ENCODE measurements around the gene ALX1.

The ALX1 gene

DNA sequence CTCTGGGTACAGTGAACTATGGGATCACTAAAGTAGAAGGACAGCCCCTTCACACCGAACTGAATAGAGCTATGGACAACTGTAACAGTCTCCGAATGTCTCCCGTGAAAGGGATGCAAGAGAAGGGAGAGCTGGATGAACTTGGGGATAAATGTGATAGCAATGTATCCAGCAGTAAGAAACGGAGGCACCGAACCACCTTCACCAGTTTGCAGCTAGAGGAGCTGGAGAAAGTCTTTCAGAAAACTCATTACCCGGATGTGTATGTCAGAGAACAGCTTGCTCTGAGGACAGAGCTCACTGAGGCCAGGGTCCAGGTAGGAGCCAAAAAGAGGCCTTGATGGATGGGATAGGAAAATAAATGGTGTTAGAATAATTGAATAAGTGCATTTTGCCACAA lies 3.5 kb downstream of the ALX1 start:
- in situ Hi-C loops (cut with HindIII; ENCODE audit: low sequenced_read_pairs) = no loop called here
- H3K4me3 ChIP-seq (ENCODE audit: low read depth, low read length) = no peak overlapping the region
- TF ChIP-seq CTCF (IDR thresholded peaks at IDR 0.05; ENCODE audit: low read depth, low read length) = no peak
- no peak for DNase-seq (ENCODE audit: low read depth, low spot score)

GRCh38 chr12:85296362-85296761 lies 16.3 kb downstream of the ALX1 start:
- no peak overlapping the region for H3K4me3 ChIP-seq (ENCODE audit: low read depth, low read length)
- in situ Hi-C loops (cut with HindIII; ENCODE audit: low sequenced_read_pairs) = no loop called here
- no peak for TF ChIP-seq CTCF (IDR thresholded peaks at IDR 0.05; ENCODE audit: low read depth, low read length)
- DNase-seq (ENCODE audit: low read depth, low spot score) = no peak

DNA sequence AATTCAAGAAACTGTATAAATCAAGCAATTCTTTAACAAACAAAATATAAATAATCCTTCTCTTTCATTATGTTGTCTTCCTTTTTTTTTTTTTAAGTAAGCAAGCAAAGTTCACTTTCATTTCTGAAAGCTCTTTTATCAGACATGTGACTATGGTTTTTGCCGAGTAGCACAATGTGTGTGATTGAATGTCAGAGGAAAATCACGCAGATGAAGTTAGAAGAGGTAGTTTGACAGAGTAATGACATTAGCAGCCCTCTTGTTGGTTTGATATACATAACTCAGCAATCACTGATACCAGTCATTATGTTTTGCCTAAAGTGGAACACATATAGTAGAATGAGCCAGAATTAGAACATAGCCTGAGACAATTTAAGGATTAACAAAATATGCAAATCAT lies 19.0 kb downstream of the ALX1 start:
- in situ Hi-C loops (cut with HindIII; ENCODE audit: low sequenced_read_pairs) = no loop called here
- no peak for DNase-seq (ENCODE audit: low read depth, low spot score)
- TF ChIP-seq CTCF (IDR thresholded peaks at IDR 0.05; ENCODE audit: low read depth, low read length) = no peak

GRCh38 chr12:85301051-85301450 lies 21.0 kb downstream of the ALX1 start:
- in situ Hi-C loops (cut with HindIII; ENCODE audit: low sequenced_read_pairs) = no loop called here
- no peak for TF ChIP-seq CTCF (IDR thresholded peaks at IDR 0.05; ENCODE audit: low read depth, low read length)
- no peak for DNase-seq (ENCODE audit: low read depth, low spot score)
- H3K4me3 ChIP-seq (ENCODE audit: low read depth, low read length) = no peak overlapping the region

More for the DNA sequence above, 19.0 kb downstream of the ALX1 start:
- no peak overlapping the region for H3K4me3 ChIP-seq (ENCODE audit: low read depth, low read length)

- TF ChIP-seq CTCF (IDR thresholded peaks at IDR 0.05; ENCODE audit: low read depth, low read length) = no peak
- in situ Hi-C loops (cut with HindIII; ENCODE audit: low sequenced_read_pairs) = no loop called here
- no peak for DNase-seq (ENCODE audit: low read depth, low spot score)
- no peak overlapping the region for H3K4me3 ChIP-seq (ENCODE audit: low read depth, low read length)
Measured at GRCh38 chr12:85308374-85308773, 28.4 kb downstream of the ALX1 start.

- TF ChIP-seq CTCF (IDR thresholded peaks at IDR 0.05; ENCODE audit: low read depth, low read length) = no peak
- no peak for DNase-seq (ENCODE audit: low read depth, low spot score)
- no peak overlapping the region for H3K4me3 ChIP-seq (ENCODE audit: low read depth, low read length)
- in situ Hi-C loops (cut with HindIII; ENCODE audit: low sequenced_read_pairs) = no loop called here
Measured at GRCh38 chr12:85309125-85309566, 29.1 kb downstream of the ALX1 start.

DNA sequence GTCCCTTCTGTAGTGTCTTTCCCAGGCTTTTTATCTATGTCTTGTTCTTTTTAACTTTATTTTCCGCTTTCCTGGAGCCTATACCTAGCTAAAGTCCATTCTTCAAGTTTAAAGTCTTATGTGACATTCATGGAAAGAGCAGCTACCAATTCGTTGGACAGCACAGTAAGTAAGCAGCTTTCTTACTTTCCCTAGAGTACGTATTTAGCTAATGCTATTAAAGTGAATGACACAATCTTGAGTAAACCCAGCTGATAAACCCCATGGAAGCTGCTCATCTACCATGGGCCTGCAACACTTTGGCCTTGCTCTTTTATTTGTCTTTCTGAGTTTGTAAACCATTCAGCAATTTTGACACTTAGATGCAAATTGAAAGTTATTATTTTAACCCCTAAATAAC lies 30.0 kb downstream of the ALX1 start:
- no peak overlapping the region for H3K4me3 ChIP-seq (ENCODE audit: low read depth, low read length)
- no peak for DNase-seq (ENCODE audit: low read depth, low spot score)
- TF ChIP-seq CTCF (IDR thresholded peaks at IDR 0.05; ENCODE audit: low read depth, low read length) = no peak
- in situ Hi-C loops (cut with HindIII; ENCODE audit: low sequenced_read_pairs) = no loop called here
